GM11168 (cell line): ENCODE data around the gene TSHZ1.

Experiments used
- in situ Hi-C: fragments of 300-500 bp; cut with MboI; formaldehyde crosslinking; loops from one replicate; pipeline ENCODE4 v1.12.0; 2022; ENCODE audit warnings: low sequenced_read_pairs; ENCODE audit not compliant: unreplicated experiment

TSHZ1 gene

GRCh38 chr18:75264926-75265597 lies 54.5 kb downstream of the TSHZ1 start:
- in situ Hi-C loops, result no loop called here

DNA sequence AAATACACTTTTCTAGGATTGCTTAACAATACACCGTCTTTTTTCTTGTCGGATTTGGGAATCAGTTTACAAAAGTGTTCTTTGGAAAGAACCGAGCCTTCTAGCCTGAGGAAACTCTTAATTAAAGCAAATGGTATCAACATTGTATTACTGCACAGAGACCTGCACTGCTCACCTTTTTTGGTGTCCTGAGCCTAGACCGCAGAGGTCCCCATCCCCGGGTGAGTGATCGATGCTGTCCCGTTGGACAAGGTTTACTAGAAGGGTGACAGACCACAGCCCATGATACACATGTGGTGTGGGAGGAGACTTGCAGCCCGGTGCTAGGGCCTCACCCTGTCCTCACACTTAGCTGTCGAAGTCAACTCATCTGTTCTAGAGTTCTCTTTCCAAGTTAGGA lies 55.3 kb downstream of the TSHZ1 start:
- in situ Hi-C loops, result no loop called here

DNA sequence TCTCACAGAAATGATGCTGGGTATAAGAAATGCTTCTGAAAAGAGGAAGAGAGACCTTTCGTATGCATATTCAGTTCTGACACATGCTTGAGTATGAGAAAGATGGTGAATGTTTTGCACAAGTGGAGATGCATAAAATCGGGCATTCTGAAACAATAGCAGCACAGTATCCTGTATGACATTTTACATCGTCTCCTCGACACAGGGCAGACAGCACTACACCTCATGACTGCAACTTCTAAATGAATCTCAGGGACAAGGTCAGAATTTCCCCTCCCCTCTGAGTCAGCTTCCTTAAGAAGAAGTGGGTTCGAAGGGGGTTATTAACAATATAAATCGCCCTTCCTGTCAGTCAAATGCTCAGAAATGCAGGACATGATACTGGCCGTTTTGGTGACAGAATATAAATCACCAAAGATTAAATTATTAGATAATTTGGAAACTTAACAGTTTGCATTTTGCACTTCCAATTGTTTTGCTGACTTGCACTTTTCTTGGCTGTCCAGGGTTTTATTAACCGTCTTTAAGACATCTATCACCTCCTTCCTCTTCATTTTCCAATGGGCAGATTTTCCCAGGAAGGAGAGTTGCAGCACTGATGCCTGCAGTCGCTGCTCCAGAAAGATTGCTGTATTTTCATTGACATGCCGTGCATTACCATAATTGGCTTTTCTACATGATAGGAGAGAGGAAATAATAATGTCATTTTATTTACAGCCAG lies 57.2 kb downstream of the TSHZ1 start:
- in situ Hi-C loops, result no loop called here

GRCh38 chr18:75268364-75268646 lies 57.7 kb downstream of the TSHZ1 start:
- in situ Hi-C loops, result no loop called here

- in situ Hi-C loops, result no loop called here
These were observed 58.6 kb downstream of the TSHZ1 start for GRCh38 chr18:75269124-75269680.

GRCh38 chr18:75269696-75270095 lies 59.1 kb downstream of the TSHZ1 start:
- in situ Hi-C loops, result no loop called here

GRCh38 chr18:75271952-75272351 lies 61.4 kb downstream of the TSHZ1 start:
- in situ Hi-C loops, result no loop called here

DNA sequence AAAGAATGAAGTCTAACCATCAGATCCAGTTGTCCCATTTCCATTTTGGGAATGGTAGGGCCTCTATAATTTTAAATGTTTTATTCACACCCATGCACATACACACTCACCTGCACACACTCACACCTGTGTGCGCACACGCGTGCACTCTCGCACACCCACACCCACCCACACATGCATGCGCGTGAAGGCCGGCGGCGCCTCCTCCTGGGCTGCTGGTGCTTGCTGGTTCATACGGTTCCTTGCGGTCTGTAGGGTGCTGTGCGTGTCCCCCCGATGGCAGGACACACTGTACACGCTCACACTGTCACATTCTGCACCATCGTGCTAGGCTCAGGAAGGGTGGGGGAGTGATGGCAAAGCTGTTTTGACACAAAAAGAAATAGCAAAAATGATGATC lies 63.2 kb downstream of the TSHZ1 start:
- in situ Hi-C loops, result no loop called here

GRCh38 chr18:75275226-75275625 lies 64.6 kb downstream of the TSHZ1 start:
- in situ Hi-C loops, result no loop called here

GRCh38 chr18:75276818-75277609 lies 66.4 kb downstream of the TSHZ1 start:
- in situ Hi-C loops, result no loop called here

DNA sequence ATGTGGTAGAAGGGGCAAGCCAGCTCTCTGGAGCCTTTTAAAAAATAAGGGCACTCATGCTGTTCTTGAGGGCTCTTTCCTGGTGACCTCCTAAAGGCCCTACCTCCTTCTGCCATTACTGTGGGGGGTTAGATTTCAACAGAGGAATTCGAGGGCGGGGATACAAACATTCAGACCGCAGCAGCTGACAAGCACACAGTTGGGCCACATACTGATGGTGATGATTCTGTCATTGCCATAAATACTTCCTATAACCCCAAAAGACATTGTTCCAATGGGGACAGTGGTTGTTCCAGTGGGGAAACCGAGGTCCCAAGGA lies 67.0 kb downstream of the TSHZ1 start:
- in situ Hi-C loops, result no loop called here

GRCh38 chr18:75279381-75279780 lies 68.8 kb downstream of the TSHZ1 start:
- in situ Hi-C loops, result no loop called here

- in situ Hi-C loops, result no loop called here
These were observed 70.1 kb downstream of the TSHZ1 start for GRCh38 chr18:75280427-75281280.

DNA sequence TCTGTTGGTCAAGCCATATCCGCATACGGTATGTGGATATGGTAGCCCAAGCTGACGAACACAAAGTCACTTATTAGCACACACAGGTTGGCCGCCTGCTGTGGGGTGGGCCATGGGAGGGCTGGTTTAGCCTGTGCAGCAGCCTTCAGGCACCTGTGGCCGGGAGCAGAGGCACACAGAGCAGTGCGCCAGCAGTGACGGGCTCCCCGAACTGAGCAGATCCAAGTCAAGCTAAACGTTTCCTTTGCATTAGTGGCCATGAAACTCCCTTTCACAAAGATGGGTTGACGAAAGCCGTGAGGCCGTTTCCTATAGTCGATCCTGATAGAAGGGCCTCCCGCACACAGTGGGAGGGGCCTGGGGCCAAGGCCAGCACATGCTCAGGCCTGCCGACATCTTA lies 72.1 kb downstream of the TSHZ1 start:
- in situ Hi-C loops, result no loop called here

DNA sequence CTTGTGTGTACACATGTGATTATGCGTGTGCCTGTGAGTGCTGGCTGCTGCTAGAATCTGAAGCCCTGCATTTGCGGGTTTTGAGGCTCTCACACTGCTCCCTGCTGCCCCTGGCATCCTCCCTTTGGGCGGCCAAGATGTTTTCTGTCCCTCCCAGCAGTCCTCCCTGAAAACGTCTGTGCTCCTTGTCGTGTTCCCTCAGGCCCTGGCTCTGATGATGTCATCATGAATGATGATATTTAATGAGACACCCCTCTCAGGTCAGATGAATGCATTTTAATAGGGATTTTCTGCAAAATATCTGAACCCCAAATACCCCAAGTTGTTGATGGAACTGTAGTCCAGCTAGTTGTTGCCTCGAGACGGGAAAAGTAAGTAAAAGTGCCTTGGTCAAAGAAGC lies 73.1 kb downstream of the TSHZ1 start:
- in situ Hi-C loops, result no loop called here

DNA sequence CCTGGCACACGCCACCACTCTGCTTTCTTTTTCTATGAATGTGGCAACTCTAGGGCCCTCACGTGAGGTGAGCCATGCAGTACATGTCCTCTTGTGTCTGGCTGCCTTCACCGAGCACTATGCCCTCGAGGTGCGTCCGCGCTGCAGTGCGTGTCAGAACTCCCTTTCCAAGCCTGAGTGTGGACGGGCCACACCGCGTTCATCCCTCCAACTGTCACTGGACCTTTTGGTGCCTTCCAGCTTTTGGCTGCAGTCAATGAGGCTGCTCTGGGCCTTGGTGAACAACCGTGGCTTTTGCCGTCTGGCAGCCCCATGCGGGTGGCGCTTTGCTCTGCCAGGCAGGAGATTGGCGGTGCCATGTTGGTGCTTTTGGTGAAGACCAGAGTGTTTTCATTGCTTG lies 74.0 kb downstream of the TSHZ1 start:
- in situ Hi-C loops, result no loop called here

DNA sequence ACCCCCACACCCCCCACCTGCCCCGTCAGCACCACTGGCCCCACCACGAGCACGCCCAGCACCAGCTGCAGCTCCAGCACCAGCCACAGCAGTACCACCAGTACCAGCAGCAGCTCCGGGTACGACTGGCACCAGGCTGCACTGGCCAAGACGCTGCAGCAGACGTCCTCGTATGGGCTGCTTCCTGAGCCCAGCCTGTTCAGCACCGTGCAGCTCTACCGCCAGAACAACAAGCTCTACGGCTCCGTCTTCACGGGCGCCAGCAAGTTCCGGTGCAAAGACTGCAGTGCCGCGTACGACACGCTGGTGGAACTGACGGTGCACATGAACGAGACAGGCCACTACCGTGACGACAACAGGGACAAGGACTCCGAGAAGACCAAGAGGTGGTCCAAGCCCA lies 75.3 kb downstream of the TSHZ1 start:
- in situ Hi-C loops, result no loop called here

GRCh38 chr18:75287006-75287405 lies 76.4 kb downstream of the TSHZ1 start:
- in situ Hi-C loops, result no loop called here

- in situ Hi-C loops, result no loop called here
These were observed 77.1 kb downstream of the TSHZ1 start for GRCh38 chr18:75287700-75288099.

- in situ Hi-C loops, result no loop called here
These were observed 79.2 kb downstream of the TSHZ1 start for GRCh38 chr18:75289761-75290160.
